HCT116 (cell line): ENCODE results near the gene RNASEH2A. TPM values are rescaled to one million over a fixed set of nuclear protein-coding genes. Genes with fewer than 3 reads are reported as not detected.

ENCODE experiments used
- ATAC-seq: fragments of 200-7000 bp; cut with Tn5 transposase; 2 replicates; pipeline ENCODE4 v1.9.1; 2020; ENCODE audit warnings: mild to moderate bottlenecking, moderate library complexity
- BruUV-seq: library from RNA; stranded (reverse); fragments of 400-500 nt; replicated peaks from 2 replicates; lab custom pipeline; 2021; lab: Mats Ljungman, UMichigan
- CTCF ChIA-PET: fragments of 300-600 bp; sonication (Branson Sonifier 250); formaldehyde crosslinking; loops from one replicate; lab custom pipeline; 2021; ENCODE audit warnings: antibody characterized with exemption; lab: Charles Lee
- POLR2A ChIA-PET: fragments of 300-600, 350-600 bp; sonication (Branson Sonifier 250); formaldehyde crosslinking; loops from one replicate; lab custom pipeline; 2021; ENCODE audit warnings: antibody characterized with exemption; lab: Charles Lee
- RAD21 ChIA-PET, 2 experiments: fragments of 300-600 bp; sonication (Branson Sonifier 250); formaldehyde crosslinking; loops; one replicate each; lab custom pipeline; 2023; ENCODE audit warnings: low total read pairs in 2 of 2; ENCODE audit not compliant: uncharacterized antibody in 2 of 2, unreplicated experiment in 2 of 2, low non-redundant PET in 1 of 2; lab: Charles Lee
- DNase-seq: peaks from one replicate; pipeline ENCODE4 v3.0.0-alpha.2; 2010; ENCODE audit warnings: low read depth, low spot score
- H2AFZ ChIP-seq: fragments of 200-600 bp; shearing (Covaris generic), sonication (generic); 2 replicates; pipeline ENCODE4 v1.6.1; 2017; ENCODE audit warnings: low read depth, mixed run types, mixed read lengths, antibody characterized with exemption, low read length; ENCODE audit not compliant: poor library complexity, severe bottlenecking
- H3K27ac ChIP-seq: 2 replicates; pipeline ENCODE4 v1.5.1; 2012; ENCODE audit warnings: low read depth, low read length
- H3K27me3 ChIP-seq: fragments of 200-600 bp; sonication (generic); 2 replicates; pipeline ENCODE4 v1.6.1; 2016; ENCODE audit warnings: mixed run types, low read length, mixed read lengths; ENCODE audit not compliant: insufficient read depth
- H3K36me3 ChIP-seq, 2 experiments: fragments of 200-500 bp in 1 of 2; fragments of 200-600 bp in 1 of 2; sonication (Bioruptor generic) in 1 of 2; sonication (generic) in 1 of 2; 2 replicates each; pipeline versions ENCODE4 v1.5.1 to v1.6.1; 2014 to 2016; ENCODE audit warnings: low read length in 2 of 2, inconsistent platforms in 1 of 2, mixed read lengths in 1 of 2, mixed run types in 1 of 2; ENCODE audit not compliant: insufficient read depth in 2 of 2, control insufficient read depth in 1 of 2
- H3K4me1 ChIP-seq, 2 experiments: fragments of 200-600 bp in 1 of 2; sonication (generic) in 1 of 2; 2 replicates each; pipeline versions ENCODE4 v1.5.1 to v1.6.1; 2012 to 2017; ENCODE audit warnings: low read length in 2 of 2, inconsistent platforms in 1 of 2, mild to moderate bottlenecking in 1 of 2, mixed read lengths in 1 of 2, mixed run types in 1 of 2, moderate library complexity in 1 of 2; ENCODE audit not compliant: insufficient read depth in 2 of 2, control insufficient read depth in 1 of 2
- H3K4me2 ChIP-seq: fragments of 200-600 bp; sonication (generic); 2 replicates; pipeline ENCODE4 v1.6.1; 2017; ENCODE audit warnings: mixed run types, low read length, mixed read lengths
- H3K4me3 ChIP-seq, 2 experiments: fragments of 200-600 bp in 1 of 2; sonication (generic) in 1 of 2; replicated peaks in 1 of 2; 2 replicates each; pipeline ENCODE4 v1.5.1; 2011 to 2016; ENCODE audit warnings: low read length in 2 of 2, control low read depth in 1 of 2, low read depth in 1 of 2, mild to moderate bottlenecking in 1 of 2, mixed read lengths in 1 of 2, mixed run types in 1 of 2
- H3K79me2 ChIP-seq: fragments of 200-600 bp; sonication (generic); 2 replicates; pipeline ENCODE4 v1.6.1; 2017; ENCODE audit warnings: mild to moderate bottlenecking, mixed run types, low read length, moderate library complexity, mixed read lengths; ENCODE audit not compliant: insufficient read depth
- H3K9ac ChIP-seq: fragments of 200-600 bp; sonication (generic); 2 replicates; pipeline ENCODE4 v1.6.1; 2016; ENCODE audit warnings: low read length, mixed read lengths
- H3K9me2 ChIP-seq: fragments of 200-600 bp; sonication (generic), shearing (Covaris generic); 2 replicates; pipeline ENCODE4 v1.6.1; 2017; ENCODE audit warnings: mixed run types, mild to moderate bottlenecking, moderate library complexity; ENCODE audit not compliant: insufficient read depth
- H3K9me3 ChIP-seq, 2 experiments: fragments of 200-500 bp in 1 of 2; fragments of 200-600 bp in 1 of 2; sonication (Bioruptor generic) in 1 of 2; sonication (generic) in 1 of 2; 2 replicates each; pipeline ENCODE4 v1.6.1; 2014 to 2017; ENCODE audit warnings: low read length in 2 of 2, mixed read lengths in 2 of 2, inconsistent platforms in 1 of 2, low read depth in 1 of 2, mild to moderate bottlenecking in 1 of 2, mixed run types in 1 of 2, moderate library complexity in 1 of 2; ENCODE audit not compliant: control insufficient read depth in 1 of 2, insufficient read depth in 1 of 2
- H4K20me1 ChIP-seq: fragments of 200-600 bp; sonication (generic), shearing (Covaris generic); 2 replicates; pipeline ENCODE4 v1.6.1; 2017; ENCODE audit warnings: mixed run types, mild to moderate bottlenecking, moderate library complexity; ENCODE audit not compliant: insufficient read depth
- ATF3 ChIP-seq: IDR thresholded peaks from 2 replicates; pipeline ENCODE4 v1.6.1; 2012
- CTCF ChIP-seq, 3 experiments: fragments of 200-600 bp in 1 of 3; sonication (generic) in 1 of 3; IDR thresholded peaks in 2 of 3; conservative IDR thresholded peaks in 1 of 3; 2 replicates each; pipeline ENCODE4 v1.5.1; 2012 to 2017; ENCODE audit warnings: low read depth in 2 of 3, low read length in 2 of 3, antibody characterized with exemption in 1 of 3, borderline replicate concordance in 1 of 3, control low read depth in 1 of 3, mild to moderate bottlenecking in 1 of 3, mixed read lengths in 1 of 3, mixed run types in 1 of 3, moderate library complexity in 1 of 3; ENCODE audit not compliant: insufficient read depth in 1 of 3
- EGR1 ChIP-seq: IDR thresholded peaks from 2 replicates; pipeline ENCODE4 v1.6.1; 2012; ENCODE audit warnings: low read depth
- SRF ChIP-seq: IDR thresholded peaks from 2 replicates; pipeline ENCODE4 v1.6.1; 2012; ENCODE audit warnings: low read depth
- intact Hi-C: fragments of 100-400 bp; cut with micrococcal nuclease; formaldehyde crosslinking; loops from 2 replicates; pipeline ENCODE4 v1.10.0; 2022
- total RNA-seq: library from RNA; stranded (reverse); gene quantifications from one replicate; pipeline ENCODE4 v1.2.1, GENCODE V29; 2021; ENCODE audit not compliant: unreplicated experiment
- TF ChIP-seq, protein P1 (sequence below): IDR thresholded peaks from 2 replicates; pipeline ENCODE4 v1.6.1; 2012; ENCODE audit warnings: low read depth

The RNASEH2A gene
- total RNA-seq, 1 experiment from 2014 or later: 54.5 TPM

DNA sequence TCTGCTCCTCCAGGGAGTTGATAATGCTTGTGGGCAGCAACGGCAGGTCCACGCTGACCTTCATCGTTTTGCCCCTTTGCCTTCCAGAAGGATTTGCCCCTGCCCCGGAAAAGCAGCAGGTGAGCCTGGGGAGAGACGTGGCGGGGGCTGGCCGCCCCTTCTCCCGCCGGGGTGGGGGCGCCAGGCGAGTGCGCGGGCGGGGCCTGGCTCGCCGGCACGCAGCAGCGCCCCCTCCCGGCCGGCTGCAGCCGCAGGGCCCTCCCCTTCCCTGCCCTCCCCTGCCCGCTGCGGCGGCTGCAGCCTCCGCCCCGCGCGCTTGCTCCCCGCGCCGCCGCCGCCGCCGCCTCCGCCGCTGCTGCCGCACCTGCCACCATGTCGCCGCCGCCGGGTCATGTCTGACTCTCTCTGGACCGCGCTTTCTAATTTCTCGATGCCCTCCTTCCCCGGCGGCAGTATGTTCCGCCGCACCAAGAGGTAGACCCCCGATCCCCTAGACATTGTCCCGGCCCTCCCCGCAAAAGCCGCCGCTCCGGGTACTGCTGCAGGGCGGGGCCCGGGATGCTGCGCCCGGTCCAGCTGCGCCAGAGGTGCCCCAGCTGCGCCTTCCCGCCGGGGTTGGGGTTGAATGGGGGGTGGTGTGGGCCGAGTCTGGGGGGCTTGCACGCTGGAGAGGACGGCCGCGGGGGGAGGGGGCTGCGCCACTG, 31.9 kb downstream of the RNASEH2A start, which contains the start of gene MAST1:
TSS of gene MAST1 (plus strand) at position 334 of the 704 bp plus-strand sequence. CDS start at position 392, 58 bp downstream.
- no peaks in the 10 kb centered on the region for H3K27me3 ChIP-seq
- DNase-seq (no peak), ATAC-seq (peak; percentile 50)
- TF ChIP-seq, protein P1, sequence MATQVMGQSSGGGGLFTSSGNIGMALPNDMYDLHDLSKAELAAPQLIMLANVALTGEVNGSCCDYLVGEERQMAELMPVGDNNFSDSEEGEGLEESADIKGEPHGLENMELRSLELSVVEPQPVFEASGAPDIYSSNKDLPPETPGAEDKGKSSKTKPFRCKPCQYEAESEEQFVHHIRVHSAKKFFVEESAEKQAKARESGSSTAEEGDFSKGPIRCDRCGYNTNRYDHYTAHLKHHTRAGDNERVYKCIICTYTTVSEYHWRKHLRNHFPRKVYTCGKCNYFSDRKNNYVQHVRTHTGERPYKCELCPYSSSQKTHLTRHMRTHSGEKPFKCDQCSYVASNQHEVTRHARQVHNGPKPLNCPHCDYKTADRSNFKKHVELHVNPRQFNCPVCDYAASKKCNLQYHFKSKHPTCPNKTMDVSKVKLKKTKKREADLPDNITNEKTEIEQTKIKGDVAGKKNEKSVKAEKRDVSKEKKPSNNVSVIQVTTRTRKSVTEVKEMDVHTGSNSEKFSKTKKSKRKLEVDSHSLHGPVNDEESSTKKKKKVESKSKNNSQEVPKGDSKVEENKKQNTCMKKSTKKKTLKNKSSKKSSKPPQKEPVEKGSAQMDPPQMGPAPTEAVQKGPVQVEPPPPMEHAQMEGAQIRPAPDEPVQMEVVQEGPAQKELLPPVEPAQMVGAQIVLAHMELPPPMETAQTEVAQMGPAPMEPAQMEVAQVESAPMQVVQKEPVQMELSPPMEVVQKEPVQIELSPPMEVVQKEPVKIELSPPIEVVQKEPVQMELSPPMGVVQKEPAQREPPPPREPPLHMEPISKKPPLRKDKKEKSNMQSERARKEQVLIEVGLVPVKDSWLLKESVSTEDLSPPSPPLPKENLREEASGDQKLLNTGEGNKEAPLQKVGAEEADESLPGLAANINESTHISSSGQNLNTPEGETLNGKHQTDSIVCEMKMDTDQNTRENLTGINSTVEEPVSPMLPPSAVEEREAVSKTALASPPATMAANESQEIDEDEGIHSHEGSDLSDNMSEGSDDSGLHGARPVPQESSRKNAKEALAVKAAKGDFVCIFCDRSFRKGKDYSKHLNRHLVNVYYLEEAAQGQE: no peak
- TF ChIP-seq SRF (no peak), EGR1 (0 out of 2 replicates have a peak, but pooled peaks have one; percentile 22), ATF3 (no peak), CTCF (IDR thresholded peaks at IDR 0.05 in 2 of 3, conservative IDR thresholded peaks at IDR 0.05 in 1 of 3; ENCODE audit: borderline replicate concordance in 1 of 3, insufficient read depth in 1 of 3, low read depth in 2 of 3, low read length in 2 of 3) (peak in 2 of 3 experiments; percentile 45 to 53; a peak in 4 of 6 replicates)
- peak within 1 kb of the TSS; percentile 61 to 88 for H3K4me3 ChIP-seq
- H2AFZ ChIP-seq: no peak within 1 kb of the TSS
- peaks cover under 1 to 3% of the 10 kb centered on the region in 2 experiments; a peak in 1 of 4 replicates for H3K36me3 ChIP-seq
- ChIA-PET CTCF (interaction anchor here (1.0 kb wide), 1 partner anchor 10 kb away, joined by 3 read pairs; no protein-coding TSS in a partner anchor), POLR2A (no interaction called here), RAD21 (interaction anchor here in 1 of 2 experiments (0.7 kb wide), 1 partner anchor 170 kb away, joined by 7 read pairs; no protein-coding TSS in a partner anchor)
- H3K79me2 ChIP-seq: peaks cover 35% of the 10 kb centered on the region; the same call in 1 of the 2 replicates
- H3K4me2 ChIP-seq: peak within 1 kb of the TSS; percentile 91
- no peaks in the 10 kb centered on the region for H3K9me3 ChIP-seq
- intact Hi-C loops: loop anchor here (5.0 kb wide), 2 partner anchors 36 to 121 kb away; partner anchors contain the start of genes PRDX2 and THSD8
- peak within 1 kb of the TSS; percentile 69 for H3K27ac ChIP-seq
- peaks cover 39 to 67% of the 10 kb centered on the region in 2 experiments for H3K4me1 ChIP-seq
- H3K9ac ChIP-seq: peak within 1 kb of the TSS; percentile 88
- no TSS peak for BruUV-seq
- no peaks in the 10 kb centered on the region for H4K20me1 ChIP-seq
- H3K9me2 ChIP-seq: no peaks in the 10 kb centered on the region
